Uterus (tissue), 4 donors: ENCODE data around the gene CHST10. TPM values are rescaled to one million over a fixed set of nuclear protein-coding genes. Genes with fewer than 3 reads are reported as not detected.
A peak's percentile ranks its signal among the peaks of the same experiment; 100 is the strongest.

Experiments used
- DNase-seq, 2 donors: peaks; one replicate each; pipeline ENCODE4 v3.0.0-alpha.2; 2019 to 2020
- H3K27ac ChIP-seq, 2 donors: fragments of 200-600 bp; sonication (generic); 1 replicate in 1 of 2; 2 replicates in 1 of 2; pipeline ENCODE4 v1.5.1; 2016 to 2018
- H3K27me3 ChIP-seq, 2 donors: fragments of 200-600 bp; sonication (generic); one replicate each; pipeline ENCODE4 v1.5.1; 2018 to 2019; ENCODE audit warnings: control low read depth in 1 of 2
- H3K36me3 ChIP-seq, 2 donors: fragments of 200-600 bp; sonication (generic); one replicate each; pipeline ENCODE4 v1.5.1; 2019; ENCODE audit warnings: control low read depth in 1 of 2
- H3K4me1 ChIP-seq, 2 donors: fragments of 200-600 bp; sonication (generic); one replicate each; pipeline ENCODE4 v1.5.1; 2018 to 2019; ENCODE audit warnings: control low read depth in 1 of 2
- H3K4me3 ChIP-seq, 2 donors: fragments of 200-600 bp; sonication (generic); 1 replicate in 1 of 2; 2 replicates in 1 of 2; pipeline ENCODE4 v1.5.1; 2018 to 2019; ENCODE audit warnings: mild to moderate bottlenecking in 1 of 2
- H3K9me3 ChIP-seq, 2 donors: fragments of 200-600 bp; sonication (generic); one replicate each; pipeline ENCODE4 v1.5.1; 2019; ENCODE audit warnings: control low read depth in 1 of 2
- POLR2A ChIP-seq, 2 donors: fragments of 450-650 bp; IDR thresholded peaks; one replicate each; pipeline ENCODE4 v1.6.1; 2016; ENCODE audit warnings: antibody characterized with exemption in 2 of 2, mild to moderate bottlenecking in 1 of 2, moderate library complexity in 1 of 2
- intact Hi-C: fragments of 100-400 bp; cut with DNase I; formaldehyde crosslinking; loops from one replicate; pipeline ENCODE4 v1.15.1; 2023; ENCODE audit warnings: low total_unique reads
- total RNA-seq, 4 donors: library from RNA; depleted of rRNA in 3 of 4; stranded (reverse); fragments of >200 nt in 3 of 4; gene quantifications; one replicate each; pipeline versions ENCODE4 v1.1.0 to v1.2.4, GENCODE V29; 2014 to 2023
- TF ChIP-seq, protein P1 (sequence below), 4 experiments: fragments of 200-600 bp in 2 of 4; fragments of 450-650 bp in 2 of 4; sonication (generic) in 2 of 4; IDR thresholded peaks; one replicate each; pipeline ENCODE4 v1.5.1; 2016 to 2019; ENCODE audit warnings: antibody characterized with exemption in 4 of 4, mild to moderate bottlenecking in 2 of 4, moderate library complexity in 1 of 4
- donor health status: DM: yes; HTN: yes; CAD: no.

CHST10 gene
- total RNA-seq, 4 donors from 2014 or later, result 0.88 to 38.4 (median 18.9) TPM

GRCh38 chr2:100416397-100416934 lies 1.0 kb downstream of the CHST10 start:
- Histone ChIP-seq H3K27ac (peak overlapping the region; percentile 84), H3K4me3 (peak overlapping the region; percentile 64 to 74), H3K4me1 (peaks cover 0 to 6% of the 10 kb centered on the region in 2 donors), H3K36me3 (no peaks in the 10 kb centered on the region), H3K27me3 (no peaks in the 10 kb centered on the region), H3K9me3 (no peaks in the 10 kb centered on the region)
- DNase-seq, result no peak
- intact Hi-C loops, result no loop called here
- TF ChIP-seq, protein P1, sequence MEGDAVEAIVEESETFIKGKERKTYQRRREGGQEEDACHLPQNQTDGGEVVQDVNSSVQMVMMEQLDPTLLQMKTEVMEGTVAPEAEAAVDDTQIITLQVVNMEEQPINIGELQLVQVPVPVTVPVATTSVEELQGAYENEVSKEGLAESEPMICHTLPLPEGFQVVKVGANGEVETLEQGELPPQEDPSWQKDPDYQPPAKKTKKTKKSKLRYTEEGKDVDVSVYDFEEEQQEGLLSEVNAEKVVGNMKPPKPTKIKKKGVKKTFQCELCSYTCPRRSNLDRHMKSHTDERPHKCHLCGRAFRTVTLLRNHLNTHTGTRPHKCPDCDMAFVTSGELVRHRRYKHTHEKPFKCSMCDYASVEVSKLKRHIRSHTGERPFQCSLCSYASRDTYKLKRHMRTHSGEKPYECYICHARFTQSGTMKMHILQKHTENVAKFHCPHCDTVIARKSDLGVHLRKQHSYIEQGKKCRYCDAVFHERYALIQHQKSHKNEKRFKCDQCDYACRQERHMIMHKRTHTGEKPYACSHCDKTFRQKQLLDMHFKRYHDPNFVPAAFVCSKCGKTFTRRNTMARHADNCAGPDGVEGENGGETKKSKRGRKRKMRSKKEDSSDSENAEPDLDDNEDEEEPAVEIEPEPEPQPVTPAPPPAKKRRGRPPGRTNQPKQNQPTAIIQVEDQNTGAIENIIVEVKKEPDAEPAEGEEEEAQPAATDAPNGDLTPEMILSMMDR (IDR thresholded peaks at IDR 0.05), result no peak
- no peak for TF ChIP-seq POLR2A (IDR thresholded peaks at IDR 0.05)

DNA sequence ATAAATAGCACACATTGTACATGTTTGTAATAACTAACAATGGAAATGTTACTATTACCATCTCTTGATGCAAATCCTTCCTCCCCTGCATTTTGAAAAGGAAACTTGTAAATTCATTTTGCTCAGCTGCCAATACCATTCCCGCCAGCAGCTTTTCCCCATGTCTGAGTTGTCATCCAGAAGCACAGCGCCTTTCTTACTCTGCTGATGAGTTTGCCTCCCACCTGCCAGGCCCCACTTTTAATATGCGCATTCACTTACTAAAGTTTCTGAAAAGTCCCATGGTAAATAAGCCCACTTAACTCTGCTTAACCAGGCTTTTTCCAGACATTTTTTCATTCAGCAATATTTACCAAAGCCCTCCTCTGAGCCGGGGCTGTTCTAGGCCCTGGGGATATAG lies 3.9 kb downstream of the CHST10 start:
- no peaks in the 10 kb centered on the region for H3K27me3 ChIP-seq
- TF ChIP-seq, protein P1 (IDR thresholded peaks at IDR 0.05), result no peak
- no peak for TF ChIP-seq POLR2A (IDR thresholded peaks at IDR 0.05)
- no peaks in the 10 kb centered on the region for H3K9me3 ChIP-seq
- H3K4me3 ChIP-seq, result no peak overlapping the region
- no peak overlapping the region for H3K27ac ChIP-seq
- peaks cover 0 to 6% of the 10 kb centered on the region in 2 donors for H3K4me1 ChIP-seq
- intact Hi-C loops, result no loop called here
- no peak for DNase-seq
- no peaks in the 10 kb centered on the region for H3K36me3 ChIP-seq

GRCh38 chr2:100412881-100413321 lies 4.6 kb downstream of the CHST10 start:
- no peaks in the 10 kb centered on the region for H3K36me3 ChIP-seq
- TF ChIP-seq, protein P1 (IDR thresholded peaks at IDR 0.05), result no peak
- no peak for TF ChIP-seq POLR2A (IDR thresholded peaks at IDR 0.05)
- no peak overlapping the region for H3K4me3 ChIP-seq
- H3K9me3 ChIP-seq, result no peaks in the 10 kb centered on the region
- DNase-seq, result no peak
- no peak overlapping the region for H3K27ac ChIP-seq
- no peaks in the 10 kb centered on the region for H3K27me3 ChIP-seq
- H3K4me1 ChIP-seq, result peaks cover 0 to 6% of the 10 kb centered on the region in 2 donors
- intact Hi-C loops, result no loop called here

DNA sequence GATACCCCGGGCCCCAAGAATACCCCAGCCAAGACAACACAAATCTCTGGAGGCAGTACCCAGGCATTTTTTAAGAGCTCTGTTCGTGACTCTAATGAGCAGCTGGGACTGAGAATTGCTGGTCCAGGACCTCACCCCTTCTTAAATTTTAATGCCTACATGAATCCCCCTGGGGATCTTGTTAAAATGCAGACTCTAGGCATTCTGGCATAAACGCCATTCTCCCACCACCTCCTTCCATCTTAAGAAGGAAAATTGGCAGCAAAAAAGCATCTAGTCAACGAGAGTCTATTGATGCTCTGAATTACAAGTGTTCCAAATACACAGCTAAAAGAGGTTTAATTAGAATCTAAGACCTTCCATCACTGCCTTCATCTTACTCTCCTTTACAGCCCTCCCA lies 5.0 kb downstream of the CHST10 start:
- Histone ChIP-seq H3K27me3 (no peaks in the 10 kb centered on the region), H3K36me3 (no peaks in the 10 kb centered on the region), H3K4me3 (no peak overlapping the region), H3K27ac (no peak overlapping the region), H3K9me3 (no peaks in the 10 kb centered on the region), H3K4me1 (peaks cover 0 to 6% of the 10 kb centered on the region in 2 donors)
- no peak for DNase-seq
- TF ChIP-seq, protein P1 (IDR thresholded peaks at IDR 0.05), result no peak
- TF ChIP-seq POLR2A (IDR thresholded peaks at IDR 0.05), result no peak
- intact Hi-C loops, result no loop called here

DNA sequence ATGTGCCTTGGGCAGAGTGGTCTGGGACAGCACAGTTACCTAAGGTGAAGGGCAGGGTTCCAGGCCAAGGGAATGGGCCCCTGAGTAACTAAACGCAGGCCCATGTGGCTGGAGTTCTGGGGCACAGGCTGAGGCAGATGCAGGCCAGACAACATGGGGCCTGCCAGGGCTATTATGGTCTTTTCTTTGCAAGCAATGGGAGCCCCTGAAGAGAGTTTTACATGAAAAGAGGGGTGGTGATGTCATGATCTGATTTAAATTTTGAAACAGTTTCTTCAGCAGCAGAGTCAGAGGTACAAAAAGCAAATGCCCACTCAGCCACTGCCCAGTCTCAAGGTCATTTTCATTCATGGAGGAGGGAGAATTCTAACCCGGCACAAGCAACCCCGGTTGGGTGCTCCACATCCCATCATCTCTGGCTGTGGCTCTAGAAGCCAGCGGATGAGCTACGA lies 5.6 kb downstream of the CHST10 start:
- Histone ChIP-seq H3K27ac (no peak overlapping the region), H3K9me3 (no peaks in the 10 kb centered on the region)
- intact Hi-C loops, result no loop called here

More for the DNA sequence above, 5.6 kb downstream of the CHST10 start:
- Histone ChIP-seq H3K27me3 (no peaks in the 10 kb centered on the region), H3K36me3 (no peaks in the 10 kb centered on the region), H3K4me3 (no peak overlapping the region), H3K4me1 (peaks cover 0 to 6% of the 10 kb centered on the region in 2 donors)
- DNase-seq, result no peak
- TF ChIP-seq POLR2A (IDR thresholded peaks at IDR 0.05), result no peak
- TF ChIP-seq, protein P1 (IDR thresholded peaks at IDR 0.05), result no peak
